H1 (cell line): ENCODE measurements around the gene RND2. TPM values are rescaled to one million over a fixed set of nuclear protein-coding genes. Genes with fewer than 3 reads are reported as not detected.
"Not testable (repeated sequence)": the region's sequence is repeated elsewhere in the genome, so short reads cannot be mapped to it uniquely, and the experiment has no call there.

ENCODE experiments used
- CTCF ChIA-PET: fragments of 300-600 bp; sonication (Branson Sonifier 250); formaldehyde crosslinking; loops from one replicate; lab custom pipeline; 2021; ENCODE audit not compliant: partially characterized antibody; lab: Charles Lee
- POLR2A ChIA-PET: fragments of 300-600 bp; sonication (Branson Sonifier 250); formaldehyde crosslinking; loops from one replicate; lab custom pipeline; 2021; ENCODE audit warnings: inconsistent platforms; ENCODE audit not compliant: partially characterized antibody; lab: Charles Lee
- DNase-seq, 2 experiments: peaks; one replicate each; pipeline versions ENCODE4 v3.0.0 to v3.0.0-alpha.2; 2010 to 2022; ENCODE audit warnings: low spot score in 2 of 2, low read depth in 1 of 2, mixed read lengths in 1 of 2
- FAIRE-seq: peaks from 2 replicates; lab custom pipeline; 2011; peaks lifted over from hg19 to GRCh38; lab: Jason Lieb, UNC
- H2AFZ ChIP-seq: 2 replicates; pipeline ENCODE4 v1.8.1; 2012; ENCODE audit warnings: low read length, inconsistent platforms
- H2AK5ac ChIP-seq: 2 replicates; pipeline ENCODE4 v1.6.1; 2013; ENCODE audit warnings: low read depth, low read length
- H2BK120ac ChIP-seq: replicated peaks from 2 replicates; pipeline ENCODE3; 2013; ENCODE audit warnings: low read depth, low read length, inconsistent platforms
- H2BK12ac ChIP-seq: 2 replicates; pipeline ENCODE4 v1.6.1; 2013; ENCODE audit warnings: low read depth, low read length
- H2BK15ac ChIP-seq: 2 replicates; pipeline ENCODE4 v1.6.1; 2013; ENCODE audit warnings: low read length
- H2BK20ac ChIP-seq: 2 replicates; pipeline ENCODE4 v1.6.1; 2013; ENCODE audit warnings: low read length
- H2BK5ac ChIP-seq: 2 replicates; pipeline ENCODE4 v1.6.1; 2013; ENCODE audit warnings: low read depth, low read length
- H3K14ac ChIP-seq: 2 replicates; pipeline ENCODE4 v1.6.1; 2013; ENCODE audit warnings: inconsistent platforms; ENCODE audit not compliant: insufficient read length
- H3K18ac ChIP-seq: 2 replicates; pipeline ENCODE4 v1.6.1; 2013; ENCODE audit warnings: low read length; ENCODE audit errors: extremely low read depth
- H3K23ac ChIP-seq: 2 replicates; pipeline ENCODE4 v1.6.1; 2013; ENCODE audit warnings: inconsistent platforms; ENCODE audit not compliant: insufficient read length
- H3K23me2 ChIP-seq: 2 replicates; pipeline ENCODE4 v1.6.1; 2013; ENCODE audit warnings: low read depth, low read length
- H3K27ac ChIP-seq: 2 replicates; pipeline ENCODE4 v1.6.1; 2011; ENCODE audit warnings: low read depth, low read length, inconsistent platforms
- H3K27me3 ChIP-seq, 4 experiments: replicated peaks in 1 of 4; 1 replicate in 1 of 4; 2 replicates in 3 of 4; pipeline versions ENCODE4 v1.6.1 to v1.8.1; 2011 to 2013; ENCODE audit warnings: low read length in 3 of 4, mild to moderate bottlenecking in 3 of 4, inconsistent platforms in 2 of 4, mixed read lengths in 2 of 4, moderate library complexity in 1 of 4; ENCODE audit not compliant: control insufficient read depth in 3 of 4, insufficient read depth in 3 of 4; ENCODE audit errors: extremely low read depth in 1 of 4
- H3K36me3 ChIP-seq, 4 experiments: 2 replicates each; pipeline versions ENCODE4 v1.6.1 to v1.8.1; 2011 to 2013; ENCODE audit warnings: mild to moderate bottlenecking in 4 of 4, low read length in 3 of 4, moderate library complexity in 2 of 4, control low read depth in 1 of 4, inconsistent platforms in 1 of 4; ENCODE audit not compliant: insufficient read depth in 4 of 4, control insufficient read depth in 2 of 4
- H3K4ac ChIP-seq: replicated peaks from 2 replicates; pipeline ENCODE3; 2013; ENCODE audit warnings: low read length, low read depth, mixed read lengths, inconsistent platforms; ENCODE audit not compliant: insufficient read length
- H3K4me1 ChIP-seq, 4 experiments: replicated peaks in 1 of 4; 1 replicate in 1 of 4; 2 replicates in 3 of 4; pipeline versions ENCODE4 v1.6.1 to v1.8.1; 2011 to 2013; ENCODE audit warnings: low read length in 3 of 4, inconsistent platforms in 2 of 4, mixed read lengths in 1 of 4; ENCODE audit not compliant: insufficient read depth in 4 of 4, control insufficient read depth in 3 of 4
- H3K4me2 ChIP-seq, 2 experiments: 2 replicates each; pipeline versions ENCODE4 v1.6.1 to v1.8.1; 2011 to 2013; ENCODE audit warnings: low read depth in 2 of 2, low read length in 2 of 2, control low read depth in 1 of 2, inconsistent platforms in 1 of 2, mild to moderate bottlenecking in 1 of 2; ENCODE audit not compliant: insufficient read depth in 1 of 2
- H3K4me3 ChIP-seq, 4 experiments: fragments of 200-600, 300-600 bp in 1 of 4; sonication (generic), shearing (Covaris generic), sonication (Bioruptor Twin) in 1 of 4; 2 replicates each; pipeline versions ENCODE4 v1.5.1 to v1.8.1; 2011 to 2016; ENCODE audit warnings: low read length in 4 of 4, low read depth in 3 of 4, control low read depth in 2 of 4, inconsistent platforms in 2 of 4, mild to moderate bottlenecking in 2 of 4, mixed read lengths in 1 of 4, moderate library complexity in 1 of 4; ENCODE audit not compliant: insufficient read depth in 2 of 4; ENCODE audit errors: extremely low read depth in 1 of 4
- H3K56ac ChIP-seq: replicated peaks from 2 replicates; pipeline ENCODE3; 2013; ENCODE audit warnings: low read depth, mild to moderate bottlenecking, mixed read lengths, low read length, inconsistent platforms; ENCODE audit not compliant: insufficient read length
- H3K79me1 ChIP-seq: 2 replicates; pipeline ENCODE4 v1.6.1; 2013; ENCODE audit warnings: low read depth, low read length, control low read depth
- H3K79me2 ChIP-seq, 2 experiments: 2 replicates each; pipeline versions ENCODE4 v1.6.1 to v1.8.1; 2012 to 2013; ENCODE audit warnings: low read length in 2 of 2, mild to moderate bottlenecking in 2 of 2, inconsistent platforms in 1 of 2; ENCODE audit not compliant: insufficient read depth in 2 of 2, control insufficient read depth in 1 of 2
- H3K9ac ChIP-seq, 4 experiments: replicated peaks in 1 of 4; 1 replicate in 1 of 4; 2 replicates in 3 of 4; pipeline versions ENCODE4 v1.6.1 to v1.8.1; 2011 to 2013; ENCODE audit warnings: low read depth in 3 of 4, low read length in 3 of 4, control low read depth in 2 of 4, mild to moderate bottlenecking in 2 of 4, moderate library complexity in 2 of 4, inconsistent platforms in 1 of 4; ENCODE audit errors: extremely low read depth in 1 of 4
- H3K9me3 ChIP-seq, 2 experiments: 2 replicates each; pipeline versions ENCODE4 v1.6.1 to v1.8.1; 2012 to 2013; ENCODE audit warnings: mild to moderate bottlenecking in 2 of 2, moderate library complexity in 2 of 2, control low read depth in 1 of 2, inconsistent platforms in 1 of 2, low read depth in 1 of 2, low read length in 1 of 2, mixed read lengths in 1 of 2; ENCODE audit not compliant: insufficient read depth in 2 of 2
- H4K20me1 ChIP-seq, 2 experiments: replicated peaks in 1 of 2; 2 replicates each; pipeline versions ENCODE3 to v1.8.1; 2011 to 2013; ENCODE audit warnings: inconsistent platforms in 2 of 2, low read length in 2 of 2, mild to moderate bottlenecking in 1 of 2; ENCODE audit not compliant: insufficient read depth in 2 of 2, control insufficient read depth in 1 of 2
- H4K5ac ChIP-seq: 2 replicates; pipeline ENCODE4 v1.6.1; 2013; ENCODE audit warnings: low read length, low read depth, mixed read lengths, inconsistent platforms; ENCODE audit not compliant: insufficient read length
- H4K8ac ChIP-seq: 2 replicates; pipeline ENCODE4 v1.8.0; 2013; ENCODE audit warnings: mild to moderate bottlenecking, moderate library complexity, low read length, inconsistent platforms; ENCODE audit not compliant: insufficient read depth; ENCODE audit errors: extremely low read depth
- H4K91ac ChIP-seq: replicated peaks from 2 replicates; pipeline ENCODE3; 2013; ENCODE audit warnings: low read length, mixed read lengths, inconsistent platforms; ENCODE audit not compliant: insufficient read length
- WGBS, 2 experiments: shearing (Covaris generic) in 1 of 2; methylation state at CpG; one replicate each; pipeline versions ENCODE4 v1.1.6 to v1.1.7; 2013 to 2015; ENCODE audit warnings: low lambda C conversion rate in 2 of 2, mixed read lengths in 2 of 2, inconsistent platforms in 1 of 2, low coverage in 1 of 2, missing lambda C conversion rate in 1 of 2; ENCODE audit not compliant: insufficient replicate concordance in 2 of 2, insufficient coverage in 1 of 2, insufficient read length in 1 of 2; ENCODE audit errors: extremely low coverage in 1 of 2, missing lambda C conversion rate in 1 of 2; 5-methylcytosine and 5-hydroxymethylcytosine counted together
- polyA plus RNA-seq, 7 experiments: library from polyadenylated mRNA; depleted of rRNA in 3 of 7; stranded (reverse) in 5 of 7; unstranded in 2 of 7; fragments of >200 nt in 5 of 7; fragments of 200-250 nt in 2 of 7; gene quantifications; 1 replicate in 5 of 7; 2 replicates in 1 of 7; 4 replicates in 1 of 7; pipeline versions ENCODE4 v1.2.1 to v1.2.3, GENCODE V29; 2011 to 2013; ENCODE audit warnings: missing spikeins in 2 of 7, mixed read lengths in 2 of 7
- total RNA-seq: library from RNA; stranded (reverse); fragmentation: NEBNext Ultra II Directional; extraction: Animal tissue kit (Norgen Biotek cat#: 25700); gene quantifications from 2 replicates; pipeline ENCODE4 v1.2.1, GENCODE V29; 2021

The RND2 gene
- total and polyA plus RNA-seq, 2 of the 8 experiments (the other 6 are each of a cell fraction or from before 2014, with no cell fraction given) = 51.3 to 61.4 TPM

DNA sequence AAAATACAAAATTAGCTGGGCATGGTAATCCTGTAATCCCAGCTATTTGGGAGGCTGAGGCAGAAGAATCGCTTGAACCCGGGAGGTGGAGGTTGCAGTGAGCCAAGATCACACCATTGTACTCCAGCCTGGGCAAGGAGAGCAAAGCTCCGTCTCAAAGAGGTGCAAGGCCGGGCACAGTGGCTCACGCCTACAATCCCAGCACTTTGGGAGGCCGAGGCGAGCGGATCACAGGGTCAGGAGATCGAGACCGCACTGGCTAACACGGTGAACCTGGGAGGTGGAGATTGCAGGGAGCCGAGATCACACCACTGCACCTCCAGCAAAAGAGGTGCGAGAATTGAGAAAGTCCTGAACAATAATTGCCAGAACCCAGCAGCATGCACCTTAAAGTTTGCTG lies 24.1 kb upstream of the RND2 start:
- not testable (repeated sequence) for H2BK15ac ChIP-seq, H3K79me1 ChIP-seq, H4K20me1 ChIP-seq, FAIRE-seq, H3K4me2 ChIP-seq, H3K27ac ChIP-seq, H3K4me3 ChIP-seq, H3K14ac ChIP-seq, H3K18ac ChIP-seq, H2BK120ac ChIP-seq, H3K4ac ChIP-seq, H3K56ac ChIP-seq, H2BK20ac ChIP-seq, H2BK12ac ChIP-seq, H4K91ac ChIP-seq, H3K9me3 ChIP-seq, DNase-seq, H3K27me3 ChIP-seq, H2AK5ac ChIP-seq, H2AFZ ChIP-seq, H4K5ac ChIP-seq, H3K23me2 ChIP-seq, H3K23ac ChIP-seq
- CTCF ChIA-PET = interaction anchor here (0.5 to 1.3 kb wide), 2 partner anchors 14 to 413 kb away, joined by 3 read pairs; no protein-coding TSS in a partner anchor
- H3K36me3 ChIP-seq = peaks cover 18 to 48% (median 33%) of the 10 kb centered on the region in 4 experiments
- H2BK5ac ChIP-seq = 0 out of 2 replicates have a peak overlapping the region, but pooled peaks have one; percentile 60
- WGBS, 2 experiments = 95% methylated on average over 13 of the region's 13 CpGs; no CpG with 5 or more reads in 1 of the 2 experiments
- peaks cover 11 to 20% of the 10 kb centered on the region in 2 experiments for H3K79me2 ChIP-seq
- H3K4me1 ChIP-seq = peaks cover 3 to 12% (median 4%) of the 10 kb centered on the region in 4 experiments; a peak in 6 of 7 replicates
- POLR2A ChIA-PET = interaction anchor here (0.6 to 8.2 kb wide), 7 partner anchors 12 to 155 kb away, joined by 3 to 123 read pairs (median 4); partner anchors contain the start of genes RND2 and VAT1
- peak overlapping the region in 1 of 4 experiments; percentile 45; a peak in 2 of 7 replicates for H3K9ac ChIP-seq
- peak overlapping the region; percentile 78; the same call in 1 of the 2 replicates for H4K8ac ChIP-seq
